GM18951 (cell line): Measurements from ENCODE around the gene TRAPPC14.

Experiments used
- POLR2A ChIP-seq: IDR thresholded peaks from 4 replicates; pipeline ENCODE4 v1.6.1; 2011; ENCODE audit warnings: mild to moderate bottlenecking; ENCODE audit not compliant: insufficient read length, insufficient read depth; ENCODE audit errors: extremely low read depth
- in situ Hi-C: fragments of 300-500 bp; cut with MboI; formaldehyde crosslinking; loops from one replicate; pipeline ENCODE4 v1.12.0; 2022; ENCODE audit warnings: low sequenced_read_pairs, mixed read lengths, inconsistent platforms; ENCODE audit not compliant: unreplicated experiment

Gene TRAPPC14

GRCh38 chr7:100166970-100167911 lies 8.7 kb upstream of the TRAPPC14 start:
- no peak for TF ChIP-seq POLR2A
- in situ Hi-C loops: no loop called here

- TF ChIP-seq POLR2A: no peak
Observed at GRCh38 chr7:100166317-100166940, 7.9 kb upstream of the TRAPPC14 start.

GRCh38 chr7:100163871-100164270 lies 5.3 kb upstream of the TRAPPC14 start:
- no peak for TF ChIP-seq POLR2A
- in situ Hi-C loops: no loop called here

More at GRCh38 chr7:100166317-100166940, 7.9 kb upstream of the TRAPPC14 start:
- in situ Hi-C loops: no loop called here

GRCh38 chr7:100163006-100163531 lies 4.5 kb upstream of the TRAPPC14 start:
- in situ Hi-C loops: no loop called here
- TF ChIP-seq POLR2A: no peak

- no peak for TF ChIP-seq POLR2A
- in situ Hi-C loops: no loop called here
Observed at GRCh38 chr7:100160067-100160466, 1.5 kb upstream of the TRAPPC14 start.

GRCh38 chr7:100159099-100159623 lies 638 bp upstream of the TRAPPC14 start:
- in situ Hi-C loops: no loop called here
- no peak for TF ChIP-seq POLR2A

GRCh38 chr7:100157334-100158228 lies 942 bp downstream of the TRAPPC14 start:
- TF ChIP-seq POLR2A: no peak
- in situ Hi-C loops: no loop called here

GRCh38 chr7:100157069-100157333 lies 1.5 kb downstream of the TRAPPC14 start:
- no peak for TF ChIP-seq POLR2A
- in situ Hi-C loops: no loop called here

GRCh38 chr7:100156331-100157068 lies 2.0 kb downstream of the TRAPPC14 start:
- TF ChIP-seq POLR2A: no peak
- in situ Hi-C loops: no loop called here

- peak; percentile 0 for TF ChIP-seq POLR2A
- in situ Hi-C loops: no loop called here
Observed at GRCh38 chr7:100155553-100156317, 2.8 kb downstream of the TRAPPC14 start.

GRCh38 chr7:100154651-100155491 lies 3.7 kb downstream of the TRAPPC14 start:
- in situ Hi-C loops: no loop called here
- TF ChIP-seq POLR2A: no peak
